SU-DHL-6 (cell line): ENCODE results near the gene KIF9.

ENCODE experiments used
- CTCF ChIP-seq: fragments of 200-600 bp; sonication (generic); IDR thresholded peaks from one replicate; pipeline ENCODE4 v1.5.1; 2017; ENCODE audit warnings: antibody characterized with exemption, mild to moderate bottlenecking, low read length, moderate library complexity; ENCODE audit not compliant: insufficient read depth, poor library complexity, severe bottlenecking
- EZH2phosphoT487 ChIP-seq: fragments of 200-600 bp; sonication (generic), shearing (Covaris generic); conservative IDR thresholded peaks from 2 replicates; pipeline ENCODE4 v1.6.1; 2018; ENCODE audit warnings: mild to moderate bottlenecking, antibody characterized with exemption, low read length, moderate library complexity, mixed read lengths

- TF ChIP-seq CTCF, result no peak
- no peak for TF ChIP-seq EZH2phosphoT487
These were observed 27.8 kb upstream of the KIF9 start for GRCh38 chr3:47310391-47310790.
